ENCODE results near the gene NFILZ.

Gene NFILZ

GRCh38 chr19:8629996-8630683 lies at the start of gene NFILZ:
Gene NFILZ (plus strand): TSS chr19:8630633. CDS start chr19:8676766, 46,133 bp downstream.
- FAIRE-seq: no peak

GRCh38 chr19:8580710-8581281 lies 49.6 kb upstream of the NFILZ start:
- FAIRE-seq: no peak

- no peak for FAIRE-seq
Observed at GRCh38 chr19:8584965-8585893, 45.2 kb upstream of the NFILZ start.

- no peak for FAIRE-seq
Observed at GRCh38 chr19:8585894-8586750, 44.3 kb upstream of the NFILZ start.

- FAIRE-seq: no peak
Observed at GRCh38 chr19:8589177-8589714, 41.2 kb upstream of the NFILZ start.

- FAIRE-seq: no peak
Observed at GRCh38 chr19:8592231-8593009, 38.0 kb upstream of the NFILZ start.

GRCh38 chr19:8593931-8594330 lies 36.5 kb upstream of the NFILZ start:
- FAIRE-seq: no peak

GRCh38 chr19:8595651-8596050 lies 34.8 kb upstream of the NFILZ start:
- FAIRE-seq: no peak

GRCh38 chr19:8596168-8596567 lies 34.3 kb upstream of the NFILZ start:
- no peak for FAIRE-seq

GRCh38 chr19:8600064-8600463 lies 30.4 kb upstream of the NFILZ start:
- no peak for FAIRE-seq

GRCh38 chr19:8600816-8601215 lies 29.6 kb upstream of the NFILZ start:
- no peak for FAIRE-seq

- FAIRE-seq: no peak
Observed at GRCh38 chr19:8601796-8602195, 28.6 kb upstream of the NFILZ start.

GRCh38 chr19:8605514-8605913 lies 24.9 kb upstream of the NFILZ start:
- no peak for FAIRE-seq

GRCh38 chr19:8607386-8607785 lies 23.0 kb upstream of the NFILZ start:
- FAIRE-seq: no peak

- no peak for FAIRE-seq
Observed at GRCh38 chr19:8608941-8609278, 21.5 kb upstream of the NFILZ start.

GRCh38 chr19:8609279-8610040 lies 21.0 kb upstream of the NFILZ start:
- FAIRE-seq: no peak

- no peak for FAIRE-seq
Observed at GRCh38 chr19:8610041-8610935, 20.1 kb upstream of the NFILZ start, which contains the start of gene ADAMTS10. Gene ADAMTS10 (minus strand): TSS chr19:8610715. CDS start chr19:8605710, 5,005 bp downstream.

- FAIRE-seq: no peak
Observed at GRCh38 chr19:8610936-8611300, 19.5 kb upstream of the NFILZ start.

GRCh38 chr19:8611391-8611876 lies 19.0 kb upstream of the NFILZ start:
- no peak for FAIRE-seq

Measured in colon (tissue), 2 donors.